ENCODE results near the gene PRDX2.

GRCh38 chr19:12783291-12783848 is 18.2 kb downstream of the PRDX2 start:
- TF ChIP-seq RAD21 (conservative IDR thresholded peaks at IDR 0.05): no peak
- TF ChIP-seq, protein P1, sequence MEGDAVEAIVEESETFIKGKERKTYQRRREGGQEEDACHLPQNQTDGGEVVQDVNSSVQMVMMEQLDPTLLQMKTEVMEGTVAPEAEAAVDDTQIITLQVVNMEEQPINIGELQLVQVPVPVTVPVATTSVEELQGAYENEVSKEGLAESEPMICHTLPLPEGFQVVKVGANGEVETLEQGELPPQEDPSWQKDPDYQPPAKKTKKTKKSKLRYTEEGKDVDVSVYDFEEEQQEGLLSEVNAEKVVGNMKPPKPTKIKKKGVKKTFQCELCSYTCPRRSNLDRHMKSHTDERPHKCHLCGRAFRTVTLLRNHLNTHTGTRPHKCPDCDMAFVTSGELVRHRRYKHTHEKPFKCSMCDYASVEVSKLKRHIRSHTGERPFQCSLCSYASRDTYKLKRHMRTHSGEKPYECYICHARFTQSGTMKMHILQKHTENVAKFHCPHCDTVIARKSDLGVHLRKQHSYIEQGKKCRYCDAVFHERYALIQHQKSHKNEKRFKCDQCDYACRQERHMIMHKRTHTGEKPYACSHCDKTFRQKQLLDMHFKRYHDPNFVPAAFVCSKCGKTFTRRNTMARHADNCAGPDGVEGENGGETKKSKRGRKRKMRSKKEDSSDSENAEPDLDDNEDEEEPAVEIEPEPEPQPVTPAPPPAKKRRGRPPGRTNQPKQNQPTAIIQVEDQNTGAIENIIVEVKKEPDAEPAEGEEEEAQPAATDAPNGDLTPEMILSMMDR (IDR thresholded peaks at IDR 0.05; ENCODE audit: poor library complexity, severe bottlenecking): no peak
- TF ChIP-seq, protein P2, sequence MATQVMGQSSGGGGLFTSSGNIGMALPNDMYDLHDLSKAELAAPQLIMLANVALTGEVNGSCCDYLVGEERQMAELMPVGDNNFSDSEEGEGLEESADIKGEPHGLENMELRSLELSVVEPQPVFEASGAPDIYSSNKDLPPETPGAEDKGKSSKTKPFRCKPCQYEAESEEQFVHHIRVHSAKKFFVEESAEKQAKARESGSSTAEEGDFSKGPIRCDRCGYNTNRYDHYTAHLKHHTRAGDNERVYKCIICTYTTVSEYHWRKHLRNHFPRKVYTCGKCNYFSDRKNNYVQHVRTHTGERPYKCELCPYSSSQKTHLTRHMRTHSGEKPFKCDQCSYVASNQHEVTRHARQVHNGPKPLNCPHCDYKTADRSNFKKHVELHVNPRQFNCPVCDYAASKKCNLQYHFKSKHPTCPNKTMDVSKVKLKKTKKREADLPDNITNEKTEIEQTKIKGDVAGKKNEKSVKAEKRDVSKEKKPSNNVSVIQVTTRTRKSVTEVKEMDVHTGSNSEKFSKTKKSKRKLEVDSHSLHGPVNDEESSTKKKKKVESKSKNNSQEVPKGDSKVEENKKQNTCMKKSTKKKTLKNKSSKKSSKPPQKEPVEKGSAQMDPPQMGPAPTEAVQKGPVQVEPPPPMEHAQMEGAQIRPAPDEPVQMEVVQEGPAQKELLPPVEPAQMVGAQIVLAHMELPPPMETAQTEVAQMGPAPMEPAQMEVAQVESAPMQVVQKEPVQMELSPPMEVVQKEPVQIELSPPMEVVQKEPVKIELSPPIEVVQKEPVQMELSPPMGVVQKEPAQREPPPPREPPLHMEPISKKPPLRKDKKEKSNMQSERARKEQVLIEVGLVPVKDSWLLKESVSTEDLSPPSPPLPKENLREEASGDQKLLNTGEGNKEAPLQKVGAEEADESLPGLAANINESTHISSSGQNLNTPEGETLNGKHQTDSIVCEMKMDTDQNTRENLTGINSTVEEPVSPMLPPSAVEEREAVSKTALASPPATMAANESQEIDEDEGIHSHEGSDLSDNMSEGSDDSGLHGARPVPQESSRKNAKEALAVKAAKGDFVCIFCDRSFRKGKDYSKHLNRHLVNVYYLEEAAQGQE (IDR thresholded peaks at IDR 0.05; ENCODE audit: borderline replicate concordance): no peak
